ENCODE data around the gene SLC1A7. TPM values are rescaled to one million over a fixed set of nuclear protein-coding genes. Genes with fewer than 3 reads are reported as not detected.
"Not testable (repeated sequence)": the region's sequence is repeated elsewhere in the genome, so short reads cannot be mapped to it uniquely, and the experiment has no call there.

Gene SLC1A7
- 1 to 10 TPM; 1.7 to 2.5 TPM for total RNA-seq
- long read RNA-seq, donor 1, partial matches to known transcripts, result 0 of 1 reads
- long read RNA-seq, donor 1, other reads (novel, unspliced or antisense), result 1 of 1 reads
- long read RNA-seq, donor 2, partial matches to known transcripts, result 4 of 7 reads
- long read RNA-seq, donor 2, other reads (novel, unspliced or antisense), result 3 of 7 reads

DNA sequence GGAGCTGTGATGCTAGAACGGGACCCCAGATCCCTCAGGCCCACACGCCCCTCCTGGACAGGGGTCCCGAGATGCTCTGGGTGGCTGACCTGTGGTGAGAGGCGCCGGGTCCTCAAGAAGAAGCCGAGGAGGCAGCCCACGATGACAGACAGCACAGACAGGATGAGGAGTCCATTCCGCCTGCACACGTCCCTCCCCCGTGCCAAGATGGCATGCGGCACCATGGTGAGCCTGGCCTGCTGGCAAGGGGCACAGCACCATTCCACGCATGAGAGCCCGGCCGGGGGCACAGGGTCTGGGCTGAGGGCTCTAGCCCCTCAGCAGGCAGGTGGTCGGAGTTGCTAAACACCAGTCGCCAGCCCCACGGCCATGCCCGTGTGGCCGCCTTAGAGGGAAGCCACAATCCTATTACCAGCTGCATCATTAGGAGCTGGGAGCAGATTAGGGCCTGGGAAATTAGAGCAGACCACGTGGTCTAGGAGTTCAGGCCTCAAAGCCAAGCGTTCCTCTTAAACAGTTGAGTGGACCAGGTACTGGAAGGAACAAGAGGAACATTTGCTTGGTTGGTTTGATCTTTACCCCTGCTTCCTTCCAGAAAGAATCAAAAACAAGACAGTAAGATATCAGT lies at the start of gene SLC1A7:
Gene SLC1A7, minus strand, starts transcription at position 413 of the 628 bp plus-strand sequence. Its CDS starts 189 bp downstream, at position 224.
- intact Hi-C loops (cut with DNase I), result no loop called here
- DNase-seq (ENCODE audit: low spot score), result peak; percentile 70

GRCh38 chr1:53190210-53190611 lies 47.8 kb upstream of the SLC1A7 start:
- no peak for DNase-seq (ENCODE audit: low spot score)
- intact Hi-C loops (cut with DNase I), result loop anchor here in 1 of 2 donors (10.0 kb wide), 1 partner anchor 265 kb away; the partner anchor contains the start of genes ECHDC2 and SCP2

GRCh38 chr1:53189061-53189460 lies 46.6 kb upstream of the SLC1A7 start:
- no peak for DNase-seq (ENCODE audit: low spot score)
- intact Hi-C loops (cut with DNase I), result loop anchor here in 1 of 2 donors (10.0 kb wide), 2 partner anchors 124 to 264 kb away; partner anchors contain the start of genes ECHDC2, PODN and SCP2

DNA sequence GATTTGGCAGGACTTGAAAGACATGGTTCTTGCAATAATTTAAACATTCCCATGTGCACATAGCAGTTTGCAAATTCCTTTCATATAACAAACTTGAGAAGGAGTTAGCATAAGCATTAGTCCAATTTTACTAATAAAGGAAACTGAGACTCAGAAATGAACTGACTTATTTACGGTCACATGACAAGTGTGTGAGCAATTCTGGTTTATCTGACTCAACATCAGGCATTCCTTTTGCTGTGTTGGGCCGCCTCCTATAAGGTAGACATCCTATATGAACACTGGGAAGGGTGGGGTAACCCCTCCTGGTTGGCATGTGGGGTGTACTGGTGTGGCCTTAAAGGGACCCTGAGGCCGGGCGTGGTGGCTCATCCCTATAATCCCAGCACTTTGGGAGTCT lies 45.7 kb upstream of the SLC1A7 start:
- intact Hi-C loops (cut with DNase I), result loop anchor here in 1 of 2 donors (10.0 kb wide), 2 partner anchors 123 to 263 kb away; partner anchors contain the start of genes ECHDC2, PODN and SCP2
- no peak for DNase-seq (ENCODE audit: low spot score)

- intact Hi-C loops (cut with DNase I), result loop anchor here in 1 of 2 donors (10.0 kb wide), 2 partner anchors 123 to 263 kb away; partner anchors contain the start of genes ECHDC2, PODN and SCP2
- DNase-seq (ENCODE audit: low spot score), result no peak
These were observed 45.0 kb upstream of the SLC1A7 start for GRCh38 chr1:53187401-53187800.

GRCh38 chr1:53186533-53186932 lies 44.1 kb upstream of the SLC1A7 start:
- no peak for DNase-seq (ENCODE audit: low spot score)
- intact Hi-C loops (cut with DNase I), result loop anchor here in 1 of 2 donors (10.0 kb wide), 2 partner anchors 122 to 262 kb away; partner anchors contain the start of genes ECHDC2, PODN and SCP2

DNA sequence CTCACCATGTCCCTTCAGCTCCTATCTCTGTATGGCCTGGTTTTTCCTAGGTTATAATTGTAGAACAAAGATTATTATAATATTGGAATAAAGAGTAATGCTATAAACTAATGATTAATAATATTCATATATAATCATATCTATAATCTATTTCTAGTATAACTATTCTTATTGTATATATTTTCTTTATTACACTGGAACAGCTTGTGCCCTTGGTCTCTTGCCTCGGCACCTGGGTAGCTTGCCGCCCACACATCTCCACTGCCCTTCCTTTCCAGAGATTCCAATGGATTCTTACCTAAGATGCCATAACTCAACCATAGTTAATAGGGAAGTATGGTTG lies 43.5 kb upstream of the SLC1A7 start:
- DNase-seq (ENCODE audit: low spot score), result not testable (repeated sequence)

GRCh38 chr1:53183095-53183990 lies 40.9 kb upstream of the SLC1A7 start:
- intact Hi-C loops (cut with DNase I), result loop anchor here in 1 of 2 donors (10.0 kb wide), 2 partner anchors 119 to 259 kb away; partner anchors contain the start of genes ECHDC2, PODN and SCP2
- DNase-seq (ENCODE audit: low spot score), result no peak

More for the DNA sequence above, 43.5 kb upstream of the SLC1A7 start:
- intact Hi-C loops (cut with DNase I), result loop anchor here in 1 of 2 donors (10.0 kb wide), 2 partner anchors 121 to 261 kb away; partner anchors contain the start of genes ECHDC2, PODN and SCP2

- DNase-seq (ENCODE audit: low spot score), result no peak
These were observed 40.3 kb upstream of the SLC1A7 start for GRCh38 chr1:53182716-53183094.

GRCh38 chr1:53182111-53182593 lies 39.7 kb upstream of the SLC1A7 start:
- intact Hi-C loops (cut with DNase I), result loop anchor here in 1 of 2 donors (10.0 kb wide), 2 partner anchors 117 to 257 kb away; partner anchors contain the start of genes ECHDC2, PODN and SCP2
- DNase-seq (ENCODE audit: low spot score), result peak; percentile 94

More at GRCh38 chr1:53182716-53183094, 40.3 kb upstream of the SLC1A7 start:
- intact Hi-C loops (cut with DNase I), result loop anchor here in 1 of 2 donors (10.0 kb wide), 2 partner anchors 118 to 258 kb away; partner anchors contain the start of genes ECHDC2, PODN and SCP2

DNA sequence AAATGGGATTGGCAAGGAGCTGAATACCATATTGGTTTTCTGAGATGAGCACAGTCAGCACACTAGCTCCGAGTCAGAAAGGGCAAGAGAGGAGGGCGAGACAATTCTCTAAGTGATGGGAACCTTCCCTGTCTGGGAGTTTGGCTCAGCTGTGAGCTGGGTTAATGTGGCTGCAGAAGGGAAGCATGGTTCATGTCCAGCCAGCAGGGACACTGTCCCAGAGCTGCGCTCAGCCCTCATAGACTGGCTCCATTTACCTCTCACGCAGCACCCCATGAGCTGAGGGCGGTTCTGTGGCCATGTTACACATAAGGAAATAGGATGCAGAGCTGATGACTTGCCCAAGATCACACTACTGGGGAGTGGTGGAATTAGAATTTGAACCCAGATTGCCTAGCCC lies 38.5 kb upstream of the SLC1A7 start:
- no peak for DNase-seq (ENCODE audit: low spot score)
- intact Hi-C loops (cut with DNase I), result loop anchor here in 1 of 2 donors (10.0 kb wide), 2 partner anchors 116 to 256 kb away; partner anchors contain the start of genes ECHDC2, PODN and SCP2

GRCh38 chr1:53180226-53180625 lies 37.8 kb upstream of the SLC1A7 start:
- intact Hi-C loops (cut with DNase I), result loop anchor here in 1 of 2 donors (10.0 kb wide), 2 partner anchors 115 to 255 kb away; partner anchors contain the start of genes ECHDC2, PODN and SCP2

GRCh38 chr1:53176452-53177208 lies 34.2 kb upstream of the SLC1A7 start:
- intact Hi-C loops (cut with DNase I), result no loop called here
- no peak for DNase-seq (ENCODE audit: low spot score)

More at GRCh38 chr1:53180226-53180625, 37.8 kb upstream of the SLC1A7 start:
- DNase-seq (ENCODE audit: low spot score), result no peak

GRCh38 chr1:53174971-53175913 lies 32.8 kb upstream of the SLC1A7 start:
- intact Hi-C loops (cut with DNase I), result loop anchor here in 1 of 2 donors (5.0 kb wide), 1 partner anchor 163 kb away; no protein-coding TSS in a partner anchor
- DNase-seq (ENCODE audit: low spot score), result no peak

DNA sequence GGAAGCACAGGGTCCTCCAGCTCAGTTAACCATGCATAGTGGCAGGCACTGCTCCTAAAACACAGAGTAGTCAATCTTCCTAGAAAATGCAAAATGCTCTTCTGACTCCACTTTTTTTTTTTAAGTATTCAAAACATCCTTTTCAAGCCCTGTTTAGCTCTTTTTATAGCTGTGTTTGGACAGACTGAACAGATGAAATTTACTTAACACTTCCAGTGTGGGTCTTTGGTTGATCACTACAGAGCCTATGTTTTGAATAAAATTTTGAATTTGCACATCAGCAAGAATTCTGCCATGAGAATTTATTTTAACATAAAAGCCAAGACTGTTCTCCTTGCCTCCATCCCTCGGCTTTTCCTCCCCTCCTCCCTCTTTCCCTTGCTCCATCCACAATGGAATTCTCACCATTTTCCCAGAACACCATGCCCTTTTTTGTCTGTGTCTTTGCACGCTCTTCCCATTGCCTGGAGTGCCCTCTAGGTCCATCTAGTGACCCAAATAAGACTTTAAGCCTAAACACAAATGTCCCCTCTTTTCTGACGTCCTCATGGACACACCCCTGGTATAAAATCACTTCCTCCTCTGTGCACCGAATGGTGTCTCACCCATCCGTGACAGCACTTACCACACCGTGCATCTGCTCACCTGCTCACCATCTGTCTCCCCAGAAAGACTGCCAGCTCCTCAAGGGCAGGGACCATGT lies 30.1 kb upstream of the SLC1A7 start:
- no peak for DNase-seq (ENCODE audit: low spot score)
- intact Hi-C loops (cut with DNase I), result loop anchor here in 1 of 2 donors (5.0 kb wide), 1 partner anchor 160 kb away; no protein-coding TSS in a partner anchor

- intact Hi-C loops (cut with DNase I), result no loop called here
These were observed 24.5 kb upstream of the SLC1A7 start for GRCh38 chr1:53166912-53167311.

More at GRCh38 chr1:53166912-53167311, 24.5 kb upstream of the SLC1A7 start:
- no peak for DNase-seq (ENCODE audit: low spot score)

Measured in posterior vena cava (tissue), 2 donors.